HEK293 (cell line): ENCODE measurements around the gene SLC25A13.

Experiments used
- BCL11A ChIP-seq: fragments of 450-650 bp; formaldehyde crosslinking; IDR thresholded peaks from 2 replicates; pipeline ENCODE4 v1.5.1; 2016; ENCODE audit warnings: low read depth, missing biosample characterization, missing genetic modification characterization
- GFI1B ChIP-seq: fragments of 450-650 bp; formaldehyde crosslinking; IDR thresholded peaks from 2 replicates; pipeline ENCODE4 v1.5.1; 2016; ENCODE audit warnings: missing biosample characterization, missing genetic modification characterization
- GLIS1 ChIP-seq: fragments of 450-650 bp; formaldehyde crosslinking; IDR thresholded peaks from 2 replicates; pipeline ENCODE4 v1.5.1; 2016; ENCODE audit warnings: missing biosample characterization, missing genetic modification characterization
- GLIS2 ChIP-seq: fragments of 450-650 bp; formaldehyde crosslinking; IDR thresholded peaks from 2 replicates; pipeline ENCODE4 v1.5.1; 2016; ENCODE audit warnings: missing biosample characterization, missing genetic modification characterization
- KLF10 ChIP-seq: fragments of 450-650 bp; IDR thresholded peaks from 2 replicates; pipeline ENCODE4 v1.5.1; 2018; ENCODE audit warnings: missing biosample characterization, mild to moderate bottlenecking, missing genetic modification characterization
- PBX3 ChIP-seq: sonication (generic); formaldehyde crosslinking; IDR thresholded peaks from 2 replicates; pipeline ENCODE4 v1.8.1; 2022; ENCODE audit warnings: mild to moderate bottlenecking, moderate library complexity, missing genetic modification reagents
- REPIN1 ChIP-seq: fragments of 450-650 bp; formaldehyde crosslinking; IDR thresholded peaks from 2 replicates; pipeline ENCODE4 v1.5.1; 2017; ENCODE audit warnings: missing biosample characterization, missing genetic modification characterization, low read depth
- SALL2 ChIP-seq: fragments of 450-650 bp; formaldehyde crosslinking; IDR thresholded peaks from 2 replicates; pipeline ENCODE4 v1.5.0; 2017; ENCODE audit warnings: missing biosample characterization, mild to moderate bottlenecking, missing genetic modification characterization, borderline replicate concordance
- SP2 ChIP-seq: fragments of 450-650 bp; formaldehyde crosslinking; IDR thresholded peaks from 2 replicates; pipeline ENCODE4 v1.5.1; 2016; ENCODE audit warnings: missing biosample characterization, missing genetic modification characterization
- SP3 ChIP-seq: fragments of 450-650 bp; formaldehyde crosslinking; IDR thresholded peaks from 2 replicates; pipeline ENCODE4 v1.5.1; 2016; ENCODE audit warnings: missing biosample characterization, missing genetic modification characterization
- YY1 ChIP-seq: fragments of 450-650 bp; formaldehyde crosslinking; IDR thresholded peaks from 2 replicates; pipeline ENCODE4 v1.5.1; 2018; ENCODE audit warnings: missing biosample characterization, missing genetic modification characterization
- YY2 ChIP-seq: fragments of 450-650 bp; formaldehyde crosslinking; IDR thresholded peaks from 2 replicates; pipeline ENCODE4 v1.5.1; 2016; ENCODE audit warnings: missing biosample characterization, missing genetic modification characterization
- ZBTB20 ChIP-seq: fragments of 450-650 bp; formaldehyde crosslinking; IDR thresholded peaks from 2 replicates; pipeline ENCODE4 v1.5.1; 2016; ENCODE audit warnings: missing biosample characterization, missing genetic modification characterization
- ZBTB7A ChIP-seq: fragments of 450-650 bp; formaldehyde crosslinking; IDR thresholded peaks from 2 replicates; pipeline ENCODE4 v1.5.1; 2016; ENCODE audit warnings: low read depth, missing biosample characterization, missing genetic modification characterization
- ZFP37 ChIP-seq: fragments of 450-650 bp; formaldehyde crosslinking; IDR thresholded peaks from 2 replicates; pipeline ENCODE4 v1.5.1; 2016; ENCODE audit warnings: missing biosample characterization, missing genetic modification characterization
- ZNF155 ChIP-seq: fragments of 450-650 bp; formaldehyde crosslinking; IDR thresholded peaks from 2 replicates; pipeline ENCODE4 v1.5.1; 2016; ENCODE audit warnings: missing biosample characterization, missing genetic modification characterization
- ZNF157 ChIP-seq: fragments of 450-650 bp; formaldehyde crosslinking; IDR thresholded peaks from 2 replicates; pipeline ENCODE4 v1.5.1; 2016; ENCODE audit warnings: missing biosample characterization, missing genetic modification characterization
- ZNF18 ChIP-seq: fragments of 450-650 bp; formaldehyde crosslinking; IDR thresholded peaks from 2 replicates; pipeline ENCODE4 v1.5.1; 2016; ENCODE audit warnings: missing biosample characterization, missing genetic modification characterization
- ZNF184 ChIP-seq: fragments of 450-650 bp; IDR thresholded peaks from 2 replicates; pipeline ENCODE4 v1.5.1; 2018; ENCODE audit warnings: missing biosample characterization, mild to moderate bottlenecking, missing genetic modification characterization
- ZNF19 ChIP-seq: fragments of 450-650 bp; formaldehyde crosslinking; IDR thresholded peaks from 2 replicates; pipeline ENCODE4; 2016; ENCODE audit warnings: missing biosample characterization, missing genetic modification characterization, low read depth
- ZNF239 ChIP-seq: fragments of 450-650 bp; formaldehyde crosslinking; IDR thresholded peaks from 2 replicates; pipeline ENCODE4 v1.5.1; 2016; ENCODE audit warnings: missing biosample characterization, missing genetic modification characterization
- ZNF274 ChIP-seq, 2 experiments: fragments of 200-500 bp in 1 of 2; fragments of 450-650 bp in 1 of 2; sonication (Bioruptor generic) in 1 of 2; formaldehyde crosslinking in 1 of 2; IDR thresholded peaks; 2 replicates each; pipeline versions ENCODE4 v1.5.1 to v1.6.1; 2014 to 2016; ENCODE audit warnings: borderline replicate concordance in 1 of 2, inconsistent platforms in 1 of 2, low read length in 1 of 2, missing biosample characterization in 1 of 2, missing genetic modification characterization in 1 of 2
- ZNF354C ChIP-seq: fragments of 450-650 bp; formaldehyde crosslinking; IDR thresholded peaks from 2 replicates; pipeline ENCODE4 v1.5.1; 2016; ENCODE audit warnings: missing biosample characterization, missing genetic modification characterization, low read depth, borderline replicate concordance
- ZNF416 ChIP-seq: fragments of 450-650 bp; formaldehyde crosslinking; IDR thresholded peaks from 2 replicates; pipeline ENCODE4 v1.5.1; 2016; ENCODE audit warnings: missing biosample characterization, missing genetic modification characterization
- ZNF501 ChIP-seq: fragments of 450-650 bp; formaldehyde crosslinking; IDR thresholded peaks from 2 replicates; pipeline ENCODE4 v1.5.1; 2016; ENCODE audit warnings: missing biosample characterization, missing genetic modification characterization
- ZNF521 ChIP-seq: fragments of 450-650 bp; formaldehyde crosslinking; IDR thresholded peaks from 2 replicates; pipeline ENCODE4 v1.5.1; 2017; ENCODE audit warnings: missing biosample characterization, mild to moderate bottlenecking, missing genetic modification characterization
- ZNF555 ChIP-seq: fragments of 450-650 bp; formaldehyde crosslinking; conservative IDR thresholded peaks from 2 replicates; pipeline ENCODE4 v1.5.1; 2017; ENCODE audit warnings: missing biosample characterization, mild to moderate bottlenecking, missing genetic modification characterization, inconsistent platforms
- ZNF561 ChIP-seq: fragments of 450-650 bp; IDR thresholded peaks from 2 replicates; pipeline ENCODE4 v1.5.1; 2018; ENCODE audit warnings: missing biosample characterization, missing genetic modification characterization, borderline replicate concordance
- ZNF580 ChIP-seq: fragments of 450-650 bp; formaldehyde crosslinking; IDR thresholded peaks from 2 replicates; pipeline ENCODE4 v1.5.1; 2016; ENCODE audit warnings: missing biosample characterization, missing genetic modification characterization
- ZNF600 ChIP-seq: fragments of 450-650 bp; formaldehyde crosslinking; IDR thresholded peaks from 2 replicates; pipeline ENCODE4 v1.5.1; 2016; ENCODE audit warnings: missing biosample characterization, missing genetic modification characterization
- ZNF629 ChIP-seq: fragments of 450-650 bp; formaldehyde crosslinking; IDR thresholded peaks from 2 replicates; pipeline ENCODE4 v1.5.1; 2017; ENCODE audit warnings: missing biosample characterization, missing genetic modification characterization
- ZNF660 ChIP-seq: fragments of 450-650 bp; IDR thresholded peaks from 2 replicates; pipeline ENCODE4 v1.5.1; 2018; ENCODE audit warnings: missing biosample characterization, mild to moderate bottlenecking, missing genetic modification characterization
- ZNF704 ChIP-seq: fragments of 450-650 bp; formaldehyde crosslinking; IDR thresholded peaks from 2 replicates; pipeline ENCODE4 v1.5.1; 2016; ENCODE audit warnings: missing biosample characterization, missing genetic modification characterization
- ZNF785 ChIP-seq: fragments of 450-650 bp; formaldehyde crosslinking; IDR thresholded peaks from 2 replicates; pipeline ENCODE4 v1.5.1; 2016; ENCODE audit warnings: missing biosample characterization, missing genetic modification characterization
- ZNF792 ChIP-seq: fragments of 450-650 bp; formaldehyde crosslinking; IDR thresholded peaks from 2 replicates; pipeline ENCODE4 v1.5.1; 2016; ENCODE audit warnings: missing biosample characterization, missing genetic modification characterization
- ZNF837 ChIP-seq: fragments of 450-650 bp; formaldehyde crosslinking; IDR thresholded peaks from 2 replicates; pipeline ENCODE4 v1.5.1; 2016; ENCODE audit warnings: missing biosample characterization, missing genetic modification characterization
- ZSCAN16 ChIP-seq: fragments of 450-650 bp; formaldehyde crosslinking; IDR thresholded peaks from 2 replicates; pipeline ENCODE4 v1.5.1; 2016; ENCODE audit warnings: missing biosample characterization, missing genetic modification characterization
- ZXDB ChIP-seq: fragments of 450-650 bp; formaldehyde crosslinking; IDR thresholded peaks from 2 replicates; pipeline ENCODE4 v1.5.1; 2016; ENCODE audit warnings: missing biosample characterization, missing genetic modification characterization

SLC25A13 gene

GRCh38 chr7:96321658-96322372, at the start of gene SLC25A13 (continued):
- no peak for TF ChIP-seq ZNF18
- TF ChIP-seq ZNF629, result peak; percentile 8; the same call in 1 of the 2 replicates
- no peak; the same call in 1 of the 2 replicates for TF ChIP-seq KLF10 (tag by site-specific recombination)
- no peak for TF ChIP-seq ZNF274 (IDR thresholded peaks at IDR 0.05; ENCODE audit: low read length)
- TF ChIP-seq ZNF274 (tag by site-specific recombination; IDR thresholded peaks at IDR 0.05; ENCODE audit: borderline replicate concordance), result no peak
- peak; percentile 45; the same call in 1 of the 2 replicates for TF ChIP-seq ZNF561 (tag by site-specific recombination)
- TF ChIP-seq ZNF555 (tag by site-specific recombination), result no peak
- TF ChIP-seq ZSCAN16, result 0 out of 2 replicates have a peak, but pooled peaks have one; percentile 40
- TF ChIP-seq ZNF157 (tag by site-specific recombination), result no peak
- TF ChIP-seq ZNF704 (tag by site-specific recombination), result no peak
- TF ChIP-seq ZNF785 (tag by site-specific recombination), result no peak
- TF ChIP-seq ZBTB20 (tag by site-specific recombination), result peak; percentile 78; the same call in 1 of the 2 replicates
- peak; percentile 84 for TF ChIP-seq GLIS2
- peak; percentile 76; the same call in 1 of the 2 replicates for TF ChIP-seq ZXDB
- peak; percentile 77; the same call in 1 of the 2 replicates for TF ChIP-seq PBX3 (CRISPR knock-in tag)
- no peak for TF ChIP-seq SALL2 (tag by site-specific recombination)
- no peak for TF ChIP-seq ZNF184 (tag by site-specific recombination)
- TF ChIP-seq ZBTB7A (tag by site-specific recombination), result 0 out of 2 replicates have a peak, but pooled peaks have one; percentile 28
- peak; percentile 78 for TF ChIP-seq SP2
- 0 out of 2 replicates have a peak, but pooled peaks have one; percentile 45 for TF ChIP-seq ZNF600
- TF ChIP-seq ZNF792, result peak; percentile 34; the same call in 1 of the 2 replicates
- TF ChIP-seq ZNF837 (tag by site-specific recombination), result no peak
- peak; percentile 94 for TF ChIP-seq ZNF501
- TF ChIP-seq SP3 (tag by site-specific recombination), result peak; percentile 55
- TF ChIP-seq ZNF155, result no peak
- no peak for TF ChIP-seq GFI1B (tag by site-specific recombination)
- TF ChIP-seq BCL11A, result 0 out of 2 replicates have a peak, but pooled peaks have one; percentile 16
- TF ChIP-seq ZNF660 (tag by site-specific recombination), result 0 out of 2 replicates have a peak, but pooled peaks have one; percentile 41
- TF ChIP-seq ZNF416 (tag by site-specific recombination), result no peak
- TF ChIP-seq ZNF521 (tag by site-specific recombination), result no peak
- no peak for TF ChIP-seq REPIN1 (tag by site-specific recombination)
- 0 out of 2 replicates have a peak, but pooled peaks have one; percentile 8 for TF ChIP-seq ZNF580 (tag by site-specific recombination)
- no peak for TF ChIP-seq ZNF239
- TF ChIP-seq YY2, result peak; percentile 80
- TF ChIP-seq ZNF354C (tag by site-specific recombination), result no peak
- peak; percentile 83 for TF ChIP-seq YY1 (tag by site-specific recombination)
- TF ChIP-seq ZFP37, result peak; percentile 90
- TF ChIP-seq ZNF19 (tag by site-specific recombination), result no peak
- TF ChIP-seq GLIS1 (tag by site-specific recombination), result peak; percentile 50
